IMR-90 (cell line): Measurements from ENCODE around the gene VPS35L. TPM values are rescaled to one million over a fixed set of nuclear protein-coding genes. Genes with fewer than 3 reads are reported as not detected.

Experiments
- ATAC-seq: fragments of 200-7000 bp; cut with Tn5 transposase; 2 replicates; pipeline ENCODE4 v1.9.1; 2020; ENCODE audit warnings: low read depth, mild to moderate bottlenecking, moderate library complexity
- BruUV-seq: library from RNA; stranded (reverse); fragments of 400-500 nt; replicated peaks from 2 replicates; lab custom pipeline; 2021; lab: Mats Ljungman, UMichigan
- CTCF ChIA-PET: fragments of 300-600 bp; formaldehyde crosslinking; extraction: SDS; loops from one replicate; lab custom pipeline; 2021; ENCODE audit warnings: antibody characterized with exemption; lab: Yijun Ruan, JAX
- POLR2A ChIA-PET: fragments of 300-600 bp; sonication (Branson Sonifier 250); formaldehyde crosslinking; loops from one replicate; lab custom pipeline; 2022; ENCODE audit warnings: antibody characterized with exemption; ENCODE audit not compliant: unreplicated experiment; lab: Charles Lee
- DNase-seq: peaks from one replicate; pipeline ENCODE4 v3.0.0; 2013
- H2AFZ ChIP-seq: replicated peaks from 2 replicates; pipeline ENCODE3; 2013; ENCODE audit warnings: low read length, mild to moderate bottlenecking; ENCODE audit not compliant: poor library complexity
- H2AK5ac ChIP-seq: 2 replicates; pipeline ENCODE4 v1.6.1; 2013; ENCODE audit warnings: low read depth, low read length, inconsistent platforms
- H2AK9ac ChIP-seq: replicated peaks from 2 replicates; pipeline ENCODE3; 2013; ENCODE audit warnings: mild to moderate bottlenecking, low read depth, low read length, moderate library complexity; ENCODE audit not compliant: poor library complexity
- H2BK120ac ChIP-seq: 2 replicates; pipeline ENCODE4 v1.6.1; 2013; ENCODE audit warnings: low read depth, low read length, inconsistent platforms
- H2BK15ac ChIP-seq: 3 replicates; pipeline ENCODE4 v1.6.1; 2013; ENCODE audit warnings: low read depth, low read length, inconsistent platforms
- H2BK20ac ChIP-seq: 2 replicates; pipeline ENCODE4 v1.6.1; 2013; ENCODE audit warnings: low read depth, mild to moderate bottlenecking, inconsistent platforms, low read length, moderate library complexity
- H2BK5ac ChIP-seq: 2 replicates; pipeline ENCODE4 v1.6.1; 2013; ENCODE audit warnings: mild to moderate bottlenecking, low read depth, low read length, inconsistent platforms; ENCODE audit not compliant: poor library complexity, severe bottlenecking
- H3K14ac ChIP-seq: replicated peaks from 2 replicates; pipeline ENCODE4 v1.6.1; 2013; ENCODE audit warnings: low read depth, low read length, inconsistent platforms
- H3K18ac ChIP-seq: 2 replicates; pipeline ENCODE4 v1.6.1; 2013; ENCODE audit warnings: low read depth, low read length, control low read depth
- H3K23ac ChIP-seq: 2 replicates; pipeline ENCODE4 v1.6.1; 2013; ENCODE audit warnings: low read depth, low read length, inconsistent platforms
- H3K27ac ChIP-seq: 2 replicates; pipeline ENCODE4 v1.5.1; 2013; ENCODE audit warnings: mild to moderate bottlenecking, control low read depth, low read length; ENCODE audit not compliant: insufficient read depth
- H3K27me3 ChIP-seq: 2 replicates; pipeline ENCODE4 v1.6.1; 2013; ENCODE audit warnings: low read length; ENCODE audit not compliant: control insufficient read depth, insufficient read depth
- H3K36me3 ChIP-seq: 2 replicates; pipeline ENCODE4 v1.6.1; 2013; ENCODE audit warnings: low read length, mixed read lengths; ENCODE audit not compliant: control insufficient read depth, insufficient read depth
- H3K4ac ChIP-seq: 2 replicates; pipeline ENCODE4 v1.6.1; 2013; ENCODE audit warnings: low read depth, low read length, inconsistent platforms
- H3K4me1 ChIP-seq: 2 replicates; pipeline ENCODE4 v1.6.1; 2013; ENCODE audit warnings: low read length, mixed read lengths; ENCODE audit not compliant: control insufficient read depth, insufficient read depth
- H3K4me2 ChIP-seq: 2 replicates; pipeline ENCODE4 v1.6.1; 2013; ENCODE audit warnings: low read depth, mild to moderate bottlenecking, control low read depth, low read length, moderate library complexity
- H3K4me3 ChIP-seq: 2 replicates; pipeline ENCODE4 v1.5.1; 2013; ENCODE audit warnings: low read depth, mild to moderate bottlenecking, control low read depth, low read length, moderate library complexity; ENCODE audit not compliant: insufficient read depth
- H3K56ac ChIP-seq: 2 replicates; pipeline ENCODE4 v1.6.1; 2013; ENCODE audit warnings: low read length, inconsistent platforms; ENCODE audit not compliant: insufficient read depth; ENCODE audit errors: extremely low read depth
- H3K79me1 ChIP-seq, 2 experiments: 2 replicates each; pipeline ENCODE4 v1.6.1; 2013; ENCODE audit warnings: low read length in 2 of 2, inconsistent platforms in 1 of 2, low read depth in 1 of 2
- H3K9ac ChIP-seq: 2 replicates; pipeline ENCODE4 v1.6.1; 2013; ENCODE audit warnings: low read depth, low read length, control low read depth
- H3K9me1 ChIP-seq: 2 replicates; pipeline ENCODE4 v1.6.1; 2013; ENCODE audit warnings: low read length, inconsistent platforms; ENCODE audit not compliant: insufficient read depth
- H3K9me3 ChIP-seq: 2 replicates; pipeline ENCODE4 v1.6.1; 2013; ENCODE audit warnings: low read length; ENCODE audit not compliant: control insufficient read depth, insufficient read depth
- H4K20me1 ChIP-seq: 2 replicates; pipeline ENCODE4 v1.6.1; 2013; ENCODE audit warnings: low read length, inconsistent platforms; ENCODE audit not compliant: insufficient read depth
- H4K5ac ChIP-seq: 2 replicates; pipeline ENCODE4 v1.6.1; 2013; ENCODE audit warnings: mild to moderate bottlenecking, low read depth, low read length, control low read depth
- H4K8ac ChIP-seq, 2 experiments: 2 replicates each; pipeline ENCODE4 v1.6.1; 2013; ENCODE audit warnings: low read depth in 2 of 2, low read length in 2 of 2, control low read depth in 1 of 2, inconsistent platforms in 1 of 2
- H4K91ac ChIP-seq: 2 replicates; pipeline ENCODE4 v1.6.1; 2013; ENCODE audit warnings: low read depth, low read length, inconsistent platforms; ENCODE audit not compliant: insufficient read depth
- BHLHE40 ChIP-seq: fragments of 150-350 bp; IDR thresholded peaks from 2 replicates; pipeline ENCODE4 v1.6.1; 2016; ENCODE audit warnings: mild to moderate bottlenecking, low read depth, low read length
- CEBPB ChIP-seq: IDR thresholded peaks from 2 replicates; pipeline ENCODE4 v1.6.1; 2012; ENCODE audit warnings: low read depth, low read length, improper control_type of control experiment
- CHD1 ChIP-seq: IDR thresholded peaks from 2 replicates; pipeline ENCODE4 v1.6.1; 2012; ENCODE audit warnings: low read depth, low read length, improper control_type of control experiment
- FOS ChIP-seq: fragments of 150-350 bp; IDR thresholded peaks from 2 replicates; pipeline ENCODE4 v1.6.1; 2016; ENCODE audit warnings: low read depth, low read length
- MAFK ChIP-seq: IDR thresholded peaks from 2 replicates; pipeline ENCODE4 v1.6.1; 2012; ENCODE audit warnings: low read depth, low read length, improper control_type of control experiment
- MAZ ChIP-seq: IDR thresholded peaks from 2 replicates; pipeline ENCODE4 v1.6.1; 2012; ENCODE audit warnings: low read depth, mild to moderate bottlenecking, low read length, improper control_type of control experiment, moderate library complexity, borderline replicate concordance
- MXI1 ChIP-seq: IDR thresholded peaks from 2 replicates; pipeline ENCODE4 v1.6.1; 2012; ENCODE audit warnings: low read depth, mild to moderate bottlenecking, low read length, moderate library complexity, borderline replicate concordance
- NFE2L2 ChIP-seq: fragments of 150-350 bp; IDR thresholded peaks from 2 replicates; pipeline ENCODE4 v1.6.1; 2016; ENCODE audit warnings: low read depth, mild to moderate bottlenecking, low read length
- POLR2A ChIP-seq: IDR thresholded peaks from 2 replicates; pipeline ENCODE4 v1.6.1; 2012; ENCODE audit warnings: mild to moderate bottlenecking, low read depth, low read length
- RAD21 ChIP-seq: IDR thresholded peaks from 2 replicates; pipeline ENCODE4 v1.6.1; 2012; ENCODE audit warnings: low read length, improper control_type of control experiment
- RCOR1 ChIP-seq: IDR thresholded peaks from 2 replicates; pipeline ENCODE4 v1.6.1; 2012; ENCODE audit warnings: mild to moderate bottlenecking, low read length, improper control_type of control experiment; ENCODE audit not compliant: insufficient replicate concordance
- RFX5 ChIP-seq: IDR thresholded peaks from 2 replicates; pipeline ENCODE4 v1.8.0; 2012; ENCODE audit warnings: low read depth, mild to moderate bottlenecking, low read length, moderate library complexity
- SMC3 ChIP-seq: fragments of 150-350 bp; IDR thresholded peaks from 2 replicates; pipeline ENCODE4 v1.6.1; 2016; ENCODE audit warnings: low read depth, mild to moderate bottlenecking, antibody characterized with exemption, low read length, moderate library complexity
- WGBS, 2 experiments: methylation state at CpG; one replicate each; pipeline versions ENCODE4 v1.1.5 to v1.1.7; 2013; ENCODE audit warnings: missing lambda C conversion rate in 2 of 2; ENCODE audit not compliant: insufficient read length in 1 of 2; ENCODE audit errors: extremely low coverage in 2 of 2; 5-methylcytosine and 5-hydroxymethylcytosine counted together
- dilution Hi-C: fragments of 300-500 bp; cut with HindIII; formaldehyde crosslinking; loops from one replicate; pipeline ENCODE4 v1.14.3; 2018; ENCODE audit warnings: low sequenced_read_pairs; ENCODE audit not compliant: unreplicated experiment
- in situ Hi-C: fragments of 300-500 bp; cut with MboI; formaldehyde crosslinking; loops from 3 replicates; pipeline ENCODE4 v1.14.3; 2019; ENCODE audit warnings: low sequenced_read_pairs, inconsistent platforms, mixed read lengths
- intact Hi-C: fragments of 100-400 bp; cut with micrococcal nuclease; formaldehyde crosslinking; loops from 2 replicates; pipeline ENCODE4 v1.10.0; 2022
- polyA plus RNA-seq, 3 experiments: library from polyadenylated mRNA; depleted of rRNA; stranded (reverse); fragments of >200 nt; gene quantifications; 2 replicates each; pipeline ENCODE4 v1.2.3, GENCODE V29; 2012; ENCODE audit warnings: low replicate concordance in 1 of 3
- total RNA-seq: library from RNA; depleted of rRNA; stranded (reverse); fragments of >200 nt; gene quantifications from 2 replicates; pipeline ENCODE4 v1.2.3, GENCODE V29; 2012
- TF ChIP-seq, protein P1 (sequence below): conservative IDR thresholded peaks from 2 replicates; pipeline ENCODE4 v1.5.1; 2012; ENCODE audit warnings: mild to moderate bottlenecking, low read depth, low read length, improper control_type of control experiment
- TF ChIP-seq, protein P2 (sequence below): fragments of 150-350 bp; IDR thresholded peaks from 2 replicates; pipeline ENCODE4 v1.6.1; 2017; ENCODE audit warnings: mild to moderate bottlenecking, antibody characterized with exemption, low read length, low read depth
- TF ChIP-seq, protein P3 (sequence below): fragments of 150-350 bp; IDR thresholded peaks from 2 replicates; pipeline ENCODE4 v1.6.1; 2016; ENCODE audit warnings: low read depth, mild to moderate bottlenecking, low read length, moderate library complexity, borderline replicate concordance

VPS35L gene
- total and polyA plus RNA-seq, 2 of the 4 experiments (the other 2 are of a cell fraction), result 28.0 to 40.1 TPM

DNA sequence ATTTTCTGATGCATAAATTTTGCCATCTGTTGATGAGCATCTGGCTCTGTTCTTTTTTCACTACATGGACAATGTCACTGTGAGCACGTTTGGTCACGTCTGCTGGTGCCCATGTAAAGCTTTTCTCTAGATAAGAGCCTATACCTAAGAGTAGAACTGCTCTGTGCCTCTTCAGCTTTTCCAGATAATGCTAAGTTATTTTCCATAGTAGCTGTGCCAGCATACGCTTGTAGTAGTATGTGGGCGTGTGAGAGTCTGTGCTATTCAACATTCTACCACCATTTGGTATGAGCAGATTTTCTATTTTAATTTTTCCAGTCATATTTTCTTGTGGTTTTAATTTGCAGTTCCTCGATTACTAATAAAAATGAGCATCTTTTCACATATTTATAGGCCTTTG, 33.2 kb downstream of the VPS35L start:
- no peak overlapping the region for H3K9ac ChIP-seq
- POLR2A ChIA-PET, result no interaction called here
- no peak overlapping the region for H3K4me2 ChIP-seq
- H3K18ac ChIP-seq, result no peak overlapping the region
- peaks cover 6% of the 10 kb centered on the region for H3K4me1 ChIP-seq
- H3K4me3 ChIP-seq, result no peak overlapping the region
- H3K27me3 ChIP-seq, result no peaks in the 10 kb centered on the region
- H3K27ac ChIP-seq, result no peak overlapping the region
- no peak overlapping the region for H3K23ac ChIP-seq
- TF ChIP-seq MAFK, result no peak
- no peak for TF ChIP-seq CEBPB
- no peak for TF ChIP-seq POLR2A
- TF ChIP-seq MXI1, result no peak
- TF ChIP-seq, protein P1, sequence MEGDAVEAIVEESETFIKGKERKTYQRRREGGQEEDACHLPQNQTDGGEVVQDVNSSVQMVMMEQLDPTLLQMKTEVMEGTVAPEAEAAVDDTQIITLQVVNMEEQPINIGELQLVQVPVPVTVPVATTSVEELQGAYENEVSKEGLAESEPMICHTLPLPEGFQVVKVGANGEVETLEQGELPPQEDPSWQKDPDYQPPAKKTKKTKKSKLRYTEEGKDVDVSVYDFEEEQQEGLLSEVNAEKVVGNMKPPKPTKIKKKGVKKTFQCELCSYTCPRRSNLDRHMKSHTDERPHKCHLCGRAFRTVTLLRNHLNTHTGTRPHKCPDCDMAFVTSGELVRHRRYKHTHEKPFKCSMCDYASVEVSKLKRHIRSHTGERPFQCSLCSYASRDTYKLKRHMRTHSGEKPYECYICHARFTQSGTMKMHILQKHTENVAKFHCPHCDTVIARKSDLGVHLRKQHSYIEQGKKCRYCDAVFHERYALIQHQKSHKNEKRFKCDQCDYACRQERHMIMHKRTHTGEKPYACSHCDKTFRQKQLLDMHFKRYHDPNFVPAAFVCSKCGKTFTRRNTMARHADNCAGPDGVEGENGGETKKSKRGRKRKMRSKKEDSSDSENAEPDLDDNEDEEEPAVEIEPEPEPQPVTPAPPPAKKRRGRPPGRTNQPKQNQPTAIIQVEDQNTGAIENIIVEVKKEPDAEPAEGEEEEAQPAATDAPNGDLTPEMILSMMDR, result no peak
- TF ChIP-seq, protein P2, sequence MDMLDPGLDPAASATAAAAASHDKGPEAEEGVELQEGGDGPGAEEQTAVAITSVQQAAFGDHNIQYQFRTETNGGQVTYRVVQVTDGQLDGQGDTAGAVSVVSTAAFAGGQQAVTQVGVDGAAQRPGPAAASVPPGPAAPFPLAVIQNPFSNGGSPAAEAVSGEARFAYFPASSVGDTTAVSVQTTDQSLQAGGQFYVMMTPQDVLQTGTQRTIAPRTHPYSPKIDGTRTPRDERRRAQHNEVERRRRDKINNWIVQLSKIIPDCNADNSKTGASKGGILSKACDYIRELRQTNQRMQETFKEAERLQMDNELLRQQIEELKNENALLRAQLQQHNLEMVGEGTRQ, result no peak
- TF ChIP-seq RAD21, result no peak
- no peak for TF ChIP-seq FOS
- TF ChIP-seq CHD1, result no peak
- TF ChIP-seq SMC3, result no peak
- no peak for TF ChIP-seq MAZ
- no peak for TF ChIP-seq RCOR1
- TF ChIP-seq, protein P3, sequence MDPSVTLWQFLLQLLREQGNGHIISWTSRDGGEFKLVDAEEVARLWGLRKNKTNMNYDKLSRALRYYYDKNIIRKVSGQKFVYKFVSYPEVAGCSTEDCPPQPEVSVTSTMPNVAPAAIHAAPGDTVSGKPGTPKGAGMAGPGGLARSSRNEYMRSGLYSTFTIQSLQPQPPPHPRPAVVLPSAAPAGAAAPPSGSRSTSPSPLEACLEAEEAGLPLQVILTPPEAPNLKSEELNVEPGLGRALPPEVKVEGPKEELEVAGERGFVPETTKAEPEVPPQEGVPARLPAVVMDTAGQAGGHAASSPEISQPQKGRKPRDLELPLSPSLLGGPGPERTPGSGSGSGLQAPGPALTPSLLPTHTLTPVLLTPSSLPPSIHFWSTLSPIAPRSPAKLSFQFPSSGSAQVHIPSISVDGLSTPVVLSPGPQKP, result no peak
- no peak for TF ChIP-seq NFE2L2
- TF ChIP-seq RFX5, result no peak
- no peak for TF ChIP-seq BHLHE40
- H3K9me1 ChIP-seq, result 0 out of 2 replicates have a peak, but pooled peaks cover 2% of the 10 kb centered on the region
- no peak overlapping the region for H3K56ac ChIP-seq
- no peak overlapping the region for H3K14ac ChIP-seq
- WGBS, 2 experiments, result no CpG with 5 or more reads among the region's 5 CpGs
- peaks cover 0 to 3% of the 10 kb centered on the region in 2 experiments; a peak in 2 of 4 replicates for H3K79me1 ChIP-seq
- 0 out of 4 replicates have a peak overlapping the region, but pooled peaks of 1 of the 2 experiments have one; percentile 15 for H4K8ac ChIP-seq
- BruUV-seq, result no TSS peak
- H2AFZ ChIP-seq, result no peak overlapping the region
- peaks cover 3% of the 10 kb centered on the region; the same call in 1 of the 2 replicates for H4K20me1 ChIP-seq
- no peak overlapping the region for H2BK15ac ChIP-seq
- no peak overlapping the region for H2BK20ac ChIP-seq
- no peak overlapping the region for H4K5ac ChIP-seq
- no peak overlapping the region for H2AK9ac ChIP-seq
- no peak for ATAC-seq
- no peak overlapping the region for H2BK120ac ChIP-seq
- dilution Hi-C loops (no loop called here), intact Hi-C loops (loop anchor here (10.0 kb wide), 1 partner anchor 796 kb away; no protein-coding TSS in a partner anchor), in situ Hi-C loops (no loop called here)
- no peaks in the 10 kb centered on the region for H3K9me3 ChIP-seq
- H2AK5ac ChIP-seq, result no peak overlapping the region
- CTCF ChIA-PET, result interaction anchor here (0.9 kb wide), 1 partner anchor 11 kb away, joined by 3 read pairs; no protein-coding TSS in a partner anchor
- no peak overlapping the region for H4K91ac ChIP-seq
- no peak overlapping the region for H2BK5ac ChIP-seq
- no peak for DNase-seq
- H3K36me3 ChIP-seq, result peaks cover 14% of the 10 kb centered on the region
- no peak overlapping the region for H3K4ac ChIP-seq
